GM19043 (cell line): ENCODE results near the gene AFF3.

ENCODE experiments used
- ATAC-seq: cut with Tn5 transposase; IDR thresholded peaks from one replicate; pipeline ENCODE4 v1.9.1; 2021; ENCODE audit warnings: low read depth; ENCODE audit not compliant: unreplicated experiment

The AFF3 gene

GRCh38 chr2:100013892-100014677, 128.3 kb downstream of the AFF3 start:
- no peak for ATAC-seq

GRCh38 chr2:100012561-100012960, 129.8 kb downstream of the AFF3 start:
- ATAC-seq: no peak

GRCh38 chr2:100011272-100011731, 131.1 kb downstream of the AFF3 start:
- no peak for ATAC-seq

GRCh38 chr2:100010606-100011005, 131.8 kb downstream of the AFF3 start:
- ATAC-seq: no peak

- ATAC-seq: no peak
These were observed 132.6 kb downstream of the AFF3 start for GRCh38 chr2:100009743-100010142.

- ATAC-seq: no peak
These were observed 133.4 kb downstream of the AFF3 start for GRCh38 chr2:100008956-100009355.

- no peak for ATAC-seq
These were observed 135.9 kb downstream of the AFF3 start for GRCh38 chr2:100006516-100006915.

GRCh38 chr2:100004959-100005387, 137.4 kb downstream of the AFF3 start:
- no peak for ATAC-seq

GRCh38 chr2:100004348-100004884, 138.0 kb downstream of the AFF3 start:
- ATAC-seq: no peak

GRCh38 chr2:100002059-100002458, 140.3 kb downstream of the AFF3 start:
- no peak for ATAC-seq

GRCh38 chr2:100000915-100001707, 141.3 kb downstream of the AFF3 start:
- ATAC-seq: no peak

- no peak for ATAC-seq
These were observed 143.6 kb downstream of the AFF3 start for GRCh38 chr2:99998651-99999320.

- ATAC-seq: no peak
These were observed 152.5 kb downstream of the AFF3 start for GRCh38 chr2:99989905-99990304.

- ATAC-seq: no peak
These were observed 153.8 kb downstream of the AFF3 start for GRCh38 chr2:99988599-99988998.

- ATAC-seq: no peak
These were observed 155.2 kb downstream of the AFF3 start for GRCh38 chr2:99987160-99987559.

GRCh38 chr2:99984799-99985515, 157.4 kb downstream of the AFF3 start:
- no peak for ATAC-seq

- ATAC-seq: no peak
These were observed 159.6 kb downstream of the AFF3 start for GRCh38 chr2:99982744-99983143.

- ATAC-seq: no peak
These were observed 160.6 kb downstream of the AFF3 start for GRCh38 chr2:99981840-99982239.

- no peak for ATAC-seq
These were observed 162.2 kb downstream of the AFF3 start for GRCh38 chr2:99980176-99980575.

GRCh38 chr2:99977966-99978365, 164.4 kb downstream of the AFF3 start:
- no peak for ATAC-seq
